ENCODE data around the gene CPNE5. TPM values are rescaled to one million over a fixed set of nuclear protein-coding genes. Genes with fewer than 3 reads are reported as not detected.

The CPNE5 gene
- total and polyA plus RNA-seq, 9 of the 15 experiments (the other 6 are each of a cell fraction or from before 2014, with no cell fraction given) = 0.14 to 1.0 (median 0.46) TPM; not detected in 2

- TF ChIP-seq MGA (IDR thresholded peaks at IDR 0.05) (0 out of 2 replicates have a peak, but pooled peaks have one; percentile 8), MXD1 (CRISPR knock-in tag; IDR thresholded peaks at IDR 0.05; ENCODE audit: borderline replicate concordance, poor library complexity, severe bottlenecking) (no peak)
These were observed 33.9 kb upstream of the CPNE5 start (continued) for GRCh38 chr6:36873115-36873514.
